T-cell (primary cell): Measurements from ENCODE around the gene REM2. TPM values are rescaled to one million over a fixed set of nuclear protein-coding genes. Genes with fewer than 3 reads are reported as not detected.

Experiments
- ATAC-seq, 4 experiments: fragments of 200-7000 bp in 3 of 4; fragments of 150-1000 bp in 1 of 4; cut with Tn5 transposase; replicated peaks in 1 of 4; 1 replicate in 3 of 4; 2 replicates in 1 of 4; pipeline ENCODE4 v1.10.0; 2021; ENCODE audit warnings: moderate library complexity in 3 of 4, mild to moderate bottlenecking in 2 of 4, moderate number of reproducible peaks in 1 of 4
- CTCF ChIA-PET, 2 donors: fragments of 300-600 bp; sonication (Branson Sonifier 250); formaldehyde crosslinking; loops; one replicate each; lab custom pipeline; 2022; ENCODE audit warnings: antibody characterized with exemption in 2 of 2; lab: Charles Lee
- POLR2A ChIA-PET, 2 donors: fragments of 300-600 bp; sonication (Branson Sonifier 250); formaldehyde crosslinking; loops; one replicate each; lab custom pipeline; 2022; ENCODE audit warnings: antibody characterized with exemption in 2 of 2; lab: Charles Lee
- DNase-seq, 35 experiments: peaks; one replicate each; pipeline versions ENCODE4 v3.0.0 to v3.0.0-alpha.2; 2013 to 2023
- H3K27ac ChIP-seq: one replicate; pipeline ENCODE4 v1.5.1; 2013; ENCODE audit warnings: low read length
- H3K27me3 ChIP-seq, 2 experiments: replicated peaks in 1 of 2; 1 replicate in 1 of 2; 2 replicates in 1 of 2; pipeline versions ENCODE4 v1.6.1 to v1.7.0; 2013; ENCODE audit warnings: low read length in 1 of 2, mixed read lengths in 1 of 2; ENCODE audit not compliant: control insufficient read depth in 2 of 2, insufficient read depth in 2 of 2; ENCODE audit errors: extremely low read depth in 1 of 2
- H3K36me3 ChIP-seq, 2 donors: 1 replicate in 1 of 2; 2 replicates in 1 of 2; pipeline versions ENCODE4 v1.6.1 to v1.7.0; 2013; ENCODE audit warnings: low read length in 1 of 2; ENCODE audit not compliant: control insufficient read depth in 2 of 2, insufficient read depth in 1 of 2; ENCODE audit errors: extremely low read depth in 1 of 2
- H3K4me1 ChIP-seq, 2 experiments: 1 replicate in 1 of 2; 2 replicates in 1 of 2; pipeline versions ENCODE4 v1.6.1 to v1.7.0; 2013; ENCODE audit warnings: low read length in 2 of 2, mixed read lengths in 1 of 2; ENCODE audit not compliant: insufficient read depth in 2 of 2, control insufficient read depth in 1 of 2; ENCODE audit errors: extremely low read depth in 1 of 2
- H3K4me3 ChIP-seq, 2 donors: 1 replicate in 1 of 2; 2 replicates in 1 of 2; pipeline versions ENCODE4 v1.5.1 to v1.7.0; 2013; ENCODE audit warnings: mild to moderate bottlenecking in 2 of 2, low read length in 1 of 2, moderate library complexity in 1 of 2; ENCODE audit not compliant: control insufficient read depth in 1 of 2; ENCODE audit errors: extremely low read depth in 1 of 2
- H3K9me3 ChIP-seq: 2 replicates; pipeline ENCODE4 v1.7.0; 2013
- H3K27ac Mint-ChIP-seq, 2 donors: one replicate each; pipeline ENCODE4 v1.8.0; 2020 to 2021; ENCODE audit warnings: mild to moderate bottlenecking in 2 of 2, mixed read lengths in 2 of 2
- H3K27me3 Mint-ChIP-seq, 2 donors: one replicate each; pipeline ENCODE4 v1.8.0; 2021 to 2022; ENCODE audit warnings: mixed read lengths in 2 of 2
- H3K36me3 Mint-ChIP-seq: one replicate; pipeline ENCODE4 v1.8.0; 2021; ENCODE audit warnings: mixed read lengths
- H3K4me1 Mint-ChIP-seq, 3 donors: one replicate each; pipeline ENCODE4 v1.8.0; 2020 to 2022; ENCODE audit warnings: mixed read lengths in 3 of 3, mild to moderate bottlenecking in 1 of 3
- H3K4me3 Mint-ChIP-seq, 3 donors: one replicate each; pipeline ENCODE4 v1.8.0; 2020 to 2022; ENCODE audit warnings: mild to moderate bottlenecking in 3 of 3, mixed read lengths in 3 of 3, moderate library complexity in 3 of 3
- H3K9me3 Mint-ChIP-seq, 3 donors: one replicate each; pipeline ENCODE4 v1.8.0; 2020 to 2022; ENCODE audit warnings: mixed read lengths in 3 of 3
- WGBS: methylation state at CpG from one replicate; pipeline ENCODE4 v1.1.5; 2013; ENCODE audit warnings: missing lambda C conversion rate; ENCODE audit not compliant: insufficient coverage; 5-methylcytosine and 5-hydroxymethylcytosine counted together
- total RNA-seq, 35 experiments: library from RNA in 6 of 35; stranded (reverse) in 6 of 35; fragments of 120-200 nt in 1 of 35; gene quantifications; one replicate each; pipeline versions ENCODE4 v1.2.1 to v1.2.4 and lab custom pipeline; 2013 to 2026

The REM2 gene
- total RNA-seq, 5 donors from 2014 or later (not counting 1 experiment from before 2014, with no cell fraction given): 4.1 to 10.6 (median 6.2) TPM

GRCh38 chr14:22929104-22929960 lies 46.3 kb downstream of the REM2 start, which contains the start of gene PRMT5:
PRMT5 (minus strand) TSS chr14:22929376; CDS start chr14:22929361, 15 bp downstream.
- Mint-ChIP-seq H3K4me1 (peaks cover 5 to 19% (median 11%) of the 10 kb centered on the region in 3 donors), H3K4me3 (no peak within 1 kb of the TSS), H3K9me3 (no peaks in the 10 kb centered on the region), H3K36me3 (peaks cover 18% of the 10 kb centered on the region), H3K27ac (no peak within 1 kb of the TSS), H3K27me3 (no peaks in the 10 kb centered on the region)
- Histone ChIP-seq H3K27me3 (no peaks in the 10 kb centered on the region), H3K4me3 (peak within 1 kb of the TSS; percentile 97 to 99), H3K36me3 (peaks cover 3 to 16% of the 10 kb centered on the region in 2 donors), H3K4me1 (peaks cover 9 to 20% of the 10 kb centered on the region in 2 experiments), H3K27ac (peak within 1 kb of the TSS; percentile 89), H3K9me3 (no peaks in the 10 kb centered on the region)
- POLR2A ChIA-PET: interaction anchor here (0.6 to 4.4 kb wide), 8 partner anchors 9 to 340 kb away, joined by 3 to 48 read pairs (median 5); partner anchors contain the start of genes ACIN1 (in 1 of the 2), C14orf119 (in 1 of the 2), DAD1 (in 1 of the 2) and OXA1L (in 1 of the 2)
- CTCF ChIA-PET: interaction anchor here (0.5 to 3.5 kb wide), 36 partner anchors 8 to 1077 kb away, joined by 3 to 50 read pairs (median 4); partner anchors contain the start of genes ACIN1 (in 1 of the 2), AJUBA (in 1 of the 2), C14orf119 (in 1 of the 2) and CDH24 (in 1 of the 2)
- 0% methylated on average over 47 of the region's 51 CpGs for WGBS
- ATAC-seq (peak; percentile 95 to 97 (median 97)), DNase-seq (peak; percentile 93 to 100 (median 98))

GRCh38 chr14:22929961-22930364 lies 46.9 kb downstream of the REM2 start:
- Mint-ChIP-seq H3K4me3 (no peak overlapping the region), H3K27me3 (no peaks in the 10 kb centered on the region), H3K27ac (no peak overlapping the region), H3K4me1 (peaks cover 5 to 19% (median 11%) of the 10 kb centered on the region in 3 donors), H3K9me3 (no peaks in the 10 kb centered on the region), H3K36me3 (peaks cover 12% of the 10 kb centered on the region)
- peaks cover 9 to 20% of the 10 kb centered on the region in 2 experiments for H3K4me1 ChIP-seq
- ChIA-PET POLR2A (interaction anchor here (0.5 to 4.4 kb wide), 6 partner anchors 11 to 1057 kb away, joined by 3 to 48 read pairs (median 5); partner anchors contain the start of genes ACIN1 (in 1 of the 2), C14orf119 (in 1 of the 2), DAD1 (in 1 of the 2) and OXA1L (in 1 of the 2)), CTCF (interaction anchor here (0.5 to 3.5 kb wide), 34 partner anchors 9 to 1077 kb away, joined by 3 to 50 read pairs (median 4); partner anchors contain the start of genes ACIN1 (in 1 of the 2), AJUBA (in 1 of the 2), C14orf119 (in 1 of the 2) and CDH24 (in 1 of the 2))
- WGBS: 0% methylated on average over 1 of the region's 2 CpGs
- H3K9me3 ChIP-seq: no peaks in the 10 kb centered on the region
- peaks cover 0 to 10% of the 10 kb centered on the region in 2 donors for H3K36me3 ChIP-seq
- no peaks in the 10 kb centered on the region for H3K27me3 ChIP-seq
- peak in 1 of 4 experiments; percentile 1 for ATAC-seq
- DNase-seq: peak in 1 of 35 experiments; percentile 9
- peak overlapping the region; percentile 89 for H3K27ac ChIP-seq
- peak overlapping the region; percentile 97 to 99 for H3K4me3 ChIP-seq

- H3K27ac Mint-ChIP-seq: peak overlapping the region in 1 of 2 donors; percentile 11
- H3K4me1 ChIP-seq: peaks cover 9 to 20% of the 10 kb centered on the region in 2 experiments
- no peaks in the 10 kb centered on the region for H3K36me3 Mint-ChIP-seq
- no peaks in the 10 kb centered on the region for H3K9me3 ChIP-seq
- ATAC-seq (no peak), DNase-seq (no peak)
- H3K27me3 Mint-ChIP-seq: no peaks in the 10 kb centered on the region
- H3K27me3 ChIP-seq: no peaks in the 10 kb centered on the region
- H3K27ac ChIP-seq: no peak overlapping the region
- no peaks in the 10 kb centered on the region for H3K9me3 Mint-ChIP-seq
- H3K4me3 Mint-ChIP-seq: no peak overlapping the region
- WGBS: no CpG with 5 or more reads among the region's 3 CpGs
- H3K4me3 ChIP-seq: no peak overlapping the region
- ChIA-PET POLR2A (interaction anchor here in 1 of 2 donors (0.6 kb wide), 1 partner anchor 11 kb away, joined by 6 read pairs; no protein-coding TSS in a partner anchor), CTCF (interaction anchor here in 1 of 2 donors (0.6 kb wide), 1 partner anchor 1080 kb away, joined by 4 read pairs; no protein-coding TSS in a partner anchor)
- peaks cover 0 to 2% of the 10 kb centered on the region in 2 donors for H3K36me3 ChIP-seq
- peaks cover 5 to 9% (median 9%) of the 10 kb centered on the region in 3 donors for H3K4me1 Mint-ChIP-seq
Observed at GRCh38 chr14:22932146-22932545, 49.1 kb downstream of the REM2 start.

GRCh38 chr14:22935156-22935555 lies 52.1 kb downstream of the REM2 start:
- no peak for DNase-seq
- no peak overlapping the region for H3K4me3 ChIP-seq
- H3K27me3 Mint-ChIP-seq: no peaks in the 10 kb centered on the region
- peaks cover 0 to 9% of the 10 kb centered on the region in 2 experiments for H3K4me1 ChIP-seq
- no peaks in the 10 kb centered on the region for H3K27me3 ChIP-seq
- peaks cover 0 to 6% of the 10 kb centered on the region in 2 donors for H3K36me3 ChIP-seq
- ATAC-seq: no peak
- no peak overlapping the region for H3K27ac Mint-ChIP-seq
- H3K4me1 Mint-ChIP-seq: peaks cover 5 to 6% (median 6%) of the 10 kb centered on the region in 3 donors
- H3K27ac ChIP-seq: no peak overlapping the region
- H3K9me3 ChIP-seq: no peaks in the 10 kb centered on the region
- no peaks in the 10 kb centered on the region for H3K36me3 Mint-ChIP-seq
- no peaks in the 10 kb centered on the region for H3K9me3 Mint-ChIP-seq
- H3K4me3 Mint-ChIP-seq: no peak overlapping the region
- no CpG with 5 or more reads among the region's 1 CpG for WGBS
- CTCF ChIA-PET: interaction anchor here in 1 of 2 donors (0.8 to 1.3 kb wide), 2 partner anchors 51 to 64 kb away, joined by 5 read pairs; no protein-coding TSS in a partner anchor
- POLR2A ChIA-PET: no interaction called here

Other genes with a start within 250 kb of the REM2 start
- gene OR6J1, start 238.9 kb upstream of the REM2 start, total RNA-seq: not detected
- gene OXA1L, start 116.5 kb upstream of the REM2 start, total RNA-seq: 100 to 1,000 TPM; 130 to 152 (median 136) TPM
- gene SLC7A7, start 67.8 kb upstream of the REM2 start, total RNA-seq: 1 to 10 TPM in 2 of 5 donors, under 1 TPM in 2, not detected in 1; 0.75 to 1.8 (median 0.98) TPM
- 10 to 100 TPM; 36.5 to 70.1 (median 62.2) TPM for gene MRPL52, start 53.3 kb upstream of the REM2 start, total RNA-seq
- 1 to 10 TPM; 1.9 to 3.7 (median 2.3) TPM for gene MMP14, start 46.6 kb upstream of the REM2 start, total RNA-seq
- 100 to 1,000 TPM in 1 of 5 donors, 10 to 100 TPM in 4; 67.0 to 103 (median 89.9) TPM for gene LRP10, start 11.5 kb upstream of the REM2 start, total RNA-seq
- 100 to 1,000 TPM in 1 of 5 donors, 10 to 100 TPM in 4; 88.7 to 102 (median 94.7) TPM for gene RBM23, start 35.9 kb downstream of the REM2 start, total RNA-seq
- gene PRMT5, start 46.2 kb downstream of the REM2 start, total RNA-seq: 10 to 100 TPM; 17.7 to 45.3 (median 37.5) TPM
- 10 to 100 TPM; 19.2 to 37.1 (median 23.8) TPM for gene HAUS4, start 73.9 kb downstream of the REM2 start, total RNA-seq
- gene AJUBA, start 99.3 kb downstream of the REM2 start, total RNA-seq: 1 to 10 TPM; 1.8 to 3.1 (median 2.4) TPM
- 10 to 100 TPM; 10.8 to 13.7 (median 12.4) TPM for gene C14orf93, start 126.9 kb downstream of the REM2 start, total RNA-seq
- 10 to 100 TPM; 20.6 to 43.9 (median 38.0) TPM for gene PSMB5, start 151.7 kb downstream of the REM2 start, total RNA-seq
- under 1 TPM in 4 of 5 donors, not detected in 1; 0.26 to 0.95 (median 0.54) TPM for gene PSMB11, start 159.0 kb downstream of the REM2 start, total RNA-seq
- gene CDH24, start 174.3 kb downstream of the REM2 start, total RNA-seq: 1 to 10 TPM; 1.2 to 3.0 (median 1.6) TPM
- 100 to 1,000 TPM; 277 to 326 (median 290) TPM for gene ACIN1, start 211.9 kb downstream of the REM2 start, total RNA-seq
- gene C14orf119, start 212.3 kb downstream of the REM2 start, total RNA-seq: 10 to 100 TPM in 4 of 5 donors, 1 to 10 TPM in 1; 9.5 to 47.7 (median 43.6) TPM
- not detected for gene CIROP, start 221.8 kb downstream of the REM2 start, total RNA-seq
- under 1 TPM; 0.33 to 0.82 (median 0.53) TPM for gene CEBPE, start 236.0 kb downstream of the REM2 start, total RNA-seq